Right lobe of liver (tissue), 4 donors: ENCODE measurements around the gene MAMLD1.

ENCODE experiments used
- POLR2A ChIP-seq: fragments of 450-650 bp; IDR thresholded peaks from one replicate; pipeline ENCODE4 v1.6.1; 2017; ENCODE audit warnings: antibody characterized with exemption, mild to moderate bottlenecking
- TF ChIP-seq, protein P1 (sequence below), 4 donors: fragments of 200-600 bp in 3 of 4; fragments of 450-650 bp in 1 of 4; IDR thresholded peaks; one replicate each; pipeline versions ENCODE4 v1.5.1 to v1.8.0; 2016 to 2022; ENCODE audit warnings: antibody characterized with exemption in 4 of 4, mild to moderate bottlenecking in 2 of 4
- donor health status: DM: no; HTN: no; CAD: no.
- donor health status: DM: no; HTN: no; CAD: no.
- donor health status: DM: no; HTN: yes; CAD: no.

DNA sequence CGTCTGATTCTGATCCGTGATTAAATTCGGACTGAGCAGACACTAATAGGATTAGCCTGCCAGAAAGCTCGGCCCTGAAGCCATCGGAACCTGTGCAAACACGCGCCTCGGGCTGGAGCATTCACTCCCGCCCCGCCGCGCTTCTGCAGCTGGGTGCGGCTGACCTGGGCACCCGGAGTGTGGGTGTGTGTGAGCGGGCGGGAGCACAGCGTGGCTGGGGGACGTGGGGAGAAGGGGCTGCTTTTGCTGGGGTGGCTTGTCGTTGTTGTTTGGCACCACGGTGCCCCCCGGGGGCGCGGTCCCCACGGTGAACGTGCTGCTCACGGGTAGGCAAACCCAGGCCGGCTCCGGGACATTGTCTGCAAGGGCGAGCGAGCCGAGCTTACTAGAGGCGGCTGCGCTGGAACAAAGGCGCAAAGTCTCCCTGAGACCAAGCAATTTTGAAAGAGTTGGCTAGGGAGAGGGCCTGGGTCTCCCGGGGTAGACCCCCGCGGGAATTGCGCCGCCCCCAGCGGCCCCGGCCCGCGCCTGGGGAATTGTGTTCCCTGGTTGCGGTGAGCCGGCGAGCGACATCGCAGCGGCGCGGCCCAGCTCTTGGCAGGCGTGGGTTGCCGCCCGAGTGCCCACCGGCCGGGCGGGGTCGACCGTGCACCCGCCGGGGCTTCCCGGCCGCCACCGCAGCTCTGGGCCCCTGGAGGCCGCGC lies 1.4 kb downstream of the MAMLD1 start:
- TF ChIP-seq, protein P1, sequence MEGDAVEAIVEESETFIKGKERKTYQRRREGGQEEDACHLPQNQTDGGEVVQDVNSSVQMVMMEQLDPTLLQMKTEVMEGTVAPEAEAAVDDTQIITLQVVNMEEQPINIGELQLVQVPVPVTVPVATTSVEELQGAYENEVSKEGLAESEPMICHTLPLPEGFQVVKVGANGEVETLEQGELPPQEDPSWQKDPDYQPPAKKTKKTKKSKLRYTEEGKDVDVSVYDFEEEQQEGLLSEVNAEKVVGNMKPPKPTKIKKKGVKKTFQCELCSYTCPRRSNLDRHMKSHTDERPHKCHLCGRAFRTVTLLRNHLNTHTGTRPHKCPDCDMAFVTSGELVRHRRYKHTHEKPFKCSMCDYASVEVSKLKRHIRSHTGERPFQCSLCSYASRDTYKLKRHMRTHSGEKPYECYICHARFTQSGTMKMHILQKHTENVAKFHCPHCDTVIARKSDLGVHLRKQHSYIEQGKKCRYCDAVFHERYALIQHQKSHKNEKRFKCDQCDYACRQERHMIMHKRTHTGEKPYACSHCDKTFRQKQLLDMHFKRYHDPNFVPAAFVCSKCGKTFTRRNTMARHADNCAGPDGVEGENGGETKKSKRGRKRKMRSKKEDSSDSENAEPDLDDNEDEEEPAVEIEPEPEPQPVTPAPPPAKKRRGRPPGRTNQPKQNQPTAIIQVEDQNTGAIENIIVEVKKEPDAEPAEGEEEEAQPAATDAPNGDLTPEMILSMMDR (IDR thresholded peaks at IDR 0.05) = no peak
- no peak for TF ChIP-seq POLR2A
